Astrocyte (in vitro differentiated cells and primary cell): Measurements from ENCODE around the gene KLRG1. TPM values are rescaled to one million over a fixed set of nuclear protein-coding genes. Genes with fewer than 3 reads are reported as not detected.

Experiments used
- DNase-seq: peaks from one replicate; pipeline ENCODE4 v3.0.0-alpha.2; 2010; ENCODE audit warnings: low read depth
- FAIRE-seq: peaks from 2 replicates; lab custom pipeline; 2011; peaks lifted over from hg19 to GRCh38; lab: Jason Lieb, UNC
- H2AFZ ChIP-seq: 2 replicates; pipeline ENCODE4 v1.6.0; 2012; ENCODE audit warnings: low read depth, low read length, inconsistent platforms
- H3K27ac ChIP-seq: 2 replicates; pipeline ENCODE4 v1.5.1; 2011; ENCODE audit warnings: low read depth, low read length, inconsistent platforms
- H3K27me3 ChIP-seq: 2 replicates; pipeline ENCODE4 v1.6.0; 2011; ENCODE audit warnings: low read length, inconsistent platforms; ENCODE audit not compliant: insufficient read depth
- H3K36me3 ChIP-seq: 2 replicates; pipeline ENCODE4 v1.5.1; 2011; ENCODE audit warnings: low read length, inconsistent platforms; ENCODE audit not compliant: insufficient read depth
- H3K4me1 ChIP-seq: 2 replicates; pipeline ENCODE4 v1.5.1; 2011; ENCODE audit warnings: low read length, inconsistent platforms; ENCODE audit not compliant: insufficient read depth
- H3K4me2 ChIP-seq: 2 replicates; pipeline ENCODE4 v1.6.0; 2012; ENCODE audit warnings: low read length, inconsistent platforms
- H3K4me3 ChIP-seq: 2 replicates; pipeline ENCODE4 v1.5.1; 2011; ENCODE audit warnings: low read depth, mild to moderate bottlenecking, low read length, inconsistent platforms; ENCODE audit not compliant: insufficient read depth
- H3K79me2 ChIP-seq: 2 replicates; pipeline ENCODE4 v1.6.0; 2012; ENCODE audit warnings: mild to moderate bottlenecking, low read length, inconsistent platforms; ENCODE audit not compliant: insufficient read depth
- H3K9ac ChIP-seq: 2 replicates; pipeline ENCODE4 v1.6.0; 2012; ENCODE audit warnings: mild to moderate bottlenecking, low read length, inconsistent platforms
- H3K9me3 ChIP-seq: 2 replicates; pipeline ENCODE4 v1.5.1; 2012; ENCODE audit warnings: low read depth, mild to moderate bottlenecking, low read length, inconsistent platforms; ENCODE audit not compliant: insufficient read depth
- H4K20me1 ChIP-seq: 2 replicates; pipeline ENCODE4 v1.6.0; 2012; ENCODE audit warnings: low read length, inconsistent platforms; ENCODE audit not compliant: insufficient read depth
- H3K27ac Mint-ChIP-seq: one replicate; pipeline ENCODE4 v1.8.0; 2021; ENCODE audit warnings: mild to moderate bottlenecking, mixed read lengths; ENCODE audit not compliant: unreplicated experiment
- H3K27me3 Mint-ChIP-seq: one replicate; pipeline ENCODE4 v1.8.0; 2021; ENCODE audit warnings: low read depth, mixed read lengths; ENCODE audit not compliant: unreplicated experiment
- H3K36me3 Mint-ChIP-seq: one replicate; pipeline ENCODE4 v1.8.0; 2021; ENCODE audit warnings: low read depth, mixed read lengths; ENCODE audit not compliant: unreplicated experiment
- H3K4me1 Mint-ChIP-seq: one replicate; pipeline ENCODE4 v1.8.0; 2021; ENCODE audit warnings: low read depth, mixed read lengths; ENCODE audit not compliant: unreplicated experiment
- H3K4me3 Mint-ChIP-seq: one replicate; pipeline ENCODE4 v1.8.0; 2021; ENCODE audit warnings: mild to moderate bottlenecking, moderate library complexity, mixed read lengths; ENCODE audit not compliant: unreplicated experiment
- H3K9me3 Mint-ChIP-seq: one replicate; pipeline ENCODE4 v1.8.0; 2021; ENCODE audit warnings: mild to moderate bottlenecking, mixed read lengths; ENCODE audit not compliant: unreplicated experiment
- EZH2 ChIP-seq: IDR thresholded peaks from 2 replicates; pipeline ENCODE4 v1.6.1; 2012; ENCODE audit warnings: mild to moderate bottlenecking, low read length, inconsistent platforms; ENCODE audit not compliant: insufficient read depth
- total RNA-seq: library from RNA; stranded (reverse); gene quantifications from 2 replicates; pipeline ENCODE4 v1.2.1, GENCODE V29; 2021
- TF ChIP-seq, protein P1 (sequence below): IDR thresholded peaks from 2 replicates; pipeline ENCODE4 v1.5.1; 2011; ENCODE audit warnings: low read depth, mild to moderate bottlenecking, inconsistent platforms, low read length, moderate library complexity; ENCODE audit not compliant: insufficient read depth

KLRG1 gene
- total RNA-seq, 1 donor from 2014 or later = 2.2 TPM

DNA sequence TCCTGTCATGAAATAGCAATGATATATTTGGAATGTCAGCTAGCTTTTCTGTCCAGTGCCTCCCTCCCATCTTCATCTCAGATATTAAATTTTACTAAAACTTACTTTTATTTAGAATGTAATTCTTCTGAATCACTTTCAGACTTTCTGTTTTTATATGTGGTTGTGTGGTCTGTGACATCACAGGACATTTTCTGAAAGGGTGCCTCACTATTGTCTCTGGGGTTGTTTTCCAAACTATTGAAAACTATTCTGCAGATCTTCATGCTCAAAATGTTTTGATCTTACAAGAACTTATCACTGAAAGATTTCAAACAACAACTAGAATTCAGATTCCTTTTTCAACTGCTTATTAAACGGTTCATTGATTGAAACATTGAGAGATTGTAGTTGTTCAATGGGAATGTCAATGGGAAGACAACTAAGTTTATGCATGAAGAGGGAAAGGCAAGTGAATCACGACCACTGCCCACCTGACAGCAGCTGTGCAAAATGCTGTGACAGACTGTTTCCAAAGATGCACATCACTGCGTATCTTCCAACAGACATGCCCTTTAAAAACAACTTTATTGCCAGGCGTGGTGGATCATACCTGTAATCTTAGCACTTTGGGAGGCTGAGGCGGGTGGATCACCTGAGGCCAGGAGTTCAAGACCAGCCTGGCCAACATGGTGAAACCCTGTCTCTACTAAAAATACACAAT lies 51.3 kb downstream of the KLRG1 start:
- H3K4me1 Mint-ChIP-seq = no peaks in the 10 kb centered on the region
- no peak overlapping the region for H2AFZ ChIP-seq
- no peaks in the 10 kb centered on the region for H3K27me3 Mint-ChIP-seq
- H3K4me1 ChIP-seq = no peaks in the 10 kb centered on the region
- no peak overlapping the region for H3K27ac Mint-ChIP-seq
- FAIRE-seq (no peak), DNase-seq (no peak)
- no peaks in the 10 kb centered on the region for H4K20me1 ChIP-seq
- no peaks in the 10 kb centered on the region for H3K79me2 ChIP-seq
- H3K4me3 Mint-ChIP-seq = no peak overlapping the region
- no peaks in the 10 kb centered on the region for H3K27me3 ChIP-seq
- TF ChIP-seq, protein P1, sequence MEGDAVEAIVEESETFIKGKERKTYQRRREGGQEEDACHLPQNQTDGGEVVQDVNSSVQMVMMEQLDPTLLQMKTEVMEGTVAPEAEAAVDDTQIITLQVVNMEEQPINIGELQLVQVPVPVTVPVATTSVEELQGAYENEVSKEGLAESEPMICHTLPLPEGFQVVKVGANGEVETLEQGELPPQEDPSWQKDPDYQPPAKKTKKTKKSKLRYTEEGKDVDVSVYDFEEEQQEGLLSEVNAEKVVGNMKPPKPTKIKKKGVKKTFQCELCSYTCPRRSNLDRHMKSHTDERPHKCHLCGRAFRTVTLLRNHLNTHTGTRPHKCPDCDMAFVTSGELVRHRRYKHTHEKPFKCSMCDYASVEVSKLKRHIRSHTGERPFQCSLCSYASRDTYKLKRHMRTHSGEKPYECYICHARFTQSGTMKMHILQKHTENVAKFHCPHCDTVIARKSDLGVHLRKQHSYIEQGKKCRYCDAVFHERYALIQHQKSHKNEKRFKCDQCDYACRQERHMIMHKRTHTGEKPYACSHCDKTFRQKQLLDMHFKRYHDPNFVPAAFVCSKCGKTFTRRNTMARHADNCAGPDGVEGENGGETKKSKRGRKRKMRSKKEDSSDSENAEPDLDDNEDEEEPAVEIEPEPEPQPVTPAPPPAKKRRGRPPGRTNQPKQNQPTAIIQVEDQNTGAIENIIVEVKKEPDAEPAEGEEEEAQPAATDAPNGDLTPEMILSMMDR = no peak
- TF ChIP-seq EZH2 = no peak
- H3K36me3 Mint-ChIP-seq = no peaks in the 10 kb centered on the region
- H3K9me3 ChIP-seq = no peaks in the 10 kb centered on the region
- H3K9me3 Mint-ChIP-seq = no peaks in the 10 kb centered on the region
- H3K4me3 ChIP-seq = no peak overlapping the region
- H3K36me3 ChIP-seq = no peaks in the 10 kb centered on the region
- H3K4me2 ChIP-seq = no peak overlapping the region
- H3K27ac ChIP-seq = no peak overlapping the region
- H3K9ac ChIP-seq = no peak overlapping the region

DNA sequence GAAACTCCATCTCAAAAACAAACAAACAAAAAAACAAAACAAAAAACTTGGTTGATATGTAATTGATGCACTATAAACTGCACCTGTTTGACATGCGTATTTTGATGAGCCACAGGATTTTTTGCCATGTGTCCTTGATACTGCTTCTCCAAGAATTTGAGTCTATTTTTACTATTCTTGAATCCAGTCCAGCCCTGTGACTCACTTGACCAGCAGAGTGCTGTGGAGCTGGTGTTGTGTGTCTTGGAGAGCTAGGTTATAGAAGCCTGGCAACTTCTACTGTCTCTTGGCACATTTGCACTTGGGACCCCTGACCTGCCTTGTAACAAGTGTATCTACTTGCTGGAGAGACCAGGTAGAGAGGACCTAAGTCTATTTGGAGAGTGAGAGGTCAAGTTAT lies 52.0 kb downstream of the KLRG1 start:
- H3K36me3 ChIP-seq = no peaks in the 10 kb centered on the region
- H4K20me1 ChIP-seq = no peaks in the 10 kb centered on the region
- Mint-ChIP-seq H3K36me3 (no peaks in the 10 kb centered on the region), H3K27ac (no peak overlapping the region), H3K4me1 (no peaks in the 10 kb centered on the region), H3K9me3 (no peaks in the 10 kb centered on the region), H3K27me3 (no peaks in the 10 kb centered on the region), H3K4me3 (no peak overlapping the region)
- DNase-seq = peak; percentile 25
- no peak overlapping the region for H3K9ac ChIP-seq
- H3K27me3 ChIP-seq = no peaks in the 10 kb centered on the region
- TF ChIP-seq, protein P1 = no peak
- H3K4me2 ChIP-seq = no peak overlapping the region
- no peak overlapping the region for H3K4me3 ChIP-seq
- H3K9me3 ChIP-seq = no peaks in the 10 kb centered on the region
- no peak overlapping the region for H2AFZ ChIP-seq
- no peaks in the 10 kb centered on the region for H3K4me1 ChIP-seq
- no peak for FAIRE-seq
- no peaks in the 10 kb centered on the region for H3K79me2 ChIP-seq
- no peak overlapping the region for H3K27ac ChIP-seq

GRCh38 chr12:9043766-9044165 lies 54.4 kb downstream of the KLRG1 start:
- Mint-ChIP-seq H3K4me3 (no peak overlapping the region), H3K27ac (no peak overlapping the region)

More at GRCh38 chr12:9043766-9044165, 54.4 kb downstream of the KLRG1 start:
- no peaks in the 10 kb centered on the region for H3K9me3 ChIP-seq
- Mint-ChIP-seq H3K36me3 (no peaks in the 10 kb centered on the region), H3K9me3 (no peaks in the 10 kb centered on the region), H3K4me1 (no peaks in the 10 kb centered on the region), H3K27me3 (no peaks in the 10 kb centered on the region)
- DNase-seq (no peak), FAIRE-seq (no peak)
- H3K27me3 ChIP-seq = no peaks in the 10 kb centered on the region
- no peaks in the 10 kb centered on the region for H4K20me1 ChIP-seq
- H3K4me1 ChIP-seq = no peaks in the 10 kb centered on the region
- H3K4me3 ChIP-seq = no peak overlapping the region
- no peak overlapping the region for H3K27ac ChIP-seq
- H2AFZ ChIP-seq = no peak overlapping the region
- no peak overlapping the region for H3K4me2 ChIP-seq
- no peaks in the 10 kb centered on the region for H3K79me2 ChIP-seq
- no peak for TF ChIP-seq EZH2
- TF ChIP-seq, protein P1 = no peak
- no peak overlapping the region for H3K9ac ChIP-seq
- H3K36me3 ChIP-seq = no peaks in the 10 kb centered on the region
